GM12874 (cell line): ENCODE measurements around the gene CDC23.

Experiments used
- TF ChIP-seq, protein P1 (sequence below): IDR thresholded peaks from 2 replicates; pipeline ENCODE4 v1.5.1; 2011; ENCODE audit warnings: low read depth, mild to moderate bottlenecking, control low read depth, low read length, moderate library complexity; ENCODE audit not compliant: insufficient read depth

The CDC23 gene

DNA sequence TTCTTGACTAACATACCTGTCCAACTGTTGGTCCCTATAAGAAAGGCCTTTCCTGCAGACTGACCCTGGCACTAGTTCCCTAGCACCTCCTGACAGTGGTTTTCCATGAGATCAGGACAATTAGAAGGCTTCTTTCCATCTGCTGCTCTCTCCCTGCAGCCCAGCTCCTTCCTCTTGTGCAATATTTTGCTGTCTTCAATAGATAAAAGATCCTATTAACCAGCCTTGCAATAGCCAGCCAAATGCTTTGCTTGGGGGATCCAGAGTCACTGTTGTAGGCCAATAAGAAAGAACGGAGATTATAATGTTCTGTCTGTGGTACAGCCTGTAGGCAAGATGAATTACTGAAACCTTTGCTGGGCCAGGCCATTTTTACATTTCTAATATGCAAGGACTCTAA is 55.5 kb downstream of the CDC23 start:
- TF ChIP-seq, protein P1, sequence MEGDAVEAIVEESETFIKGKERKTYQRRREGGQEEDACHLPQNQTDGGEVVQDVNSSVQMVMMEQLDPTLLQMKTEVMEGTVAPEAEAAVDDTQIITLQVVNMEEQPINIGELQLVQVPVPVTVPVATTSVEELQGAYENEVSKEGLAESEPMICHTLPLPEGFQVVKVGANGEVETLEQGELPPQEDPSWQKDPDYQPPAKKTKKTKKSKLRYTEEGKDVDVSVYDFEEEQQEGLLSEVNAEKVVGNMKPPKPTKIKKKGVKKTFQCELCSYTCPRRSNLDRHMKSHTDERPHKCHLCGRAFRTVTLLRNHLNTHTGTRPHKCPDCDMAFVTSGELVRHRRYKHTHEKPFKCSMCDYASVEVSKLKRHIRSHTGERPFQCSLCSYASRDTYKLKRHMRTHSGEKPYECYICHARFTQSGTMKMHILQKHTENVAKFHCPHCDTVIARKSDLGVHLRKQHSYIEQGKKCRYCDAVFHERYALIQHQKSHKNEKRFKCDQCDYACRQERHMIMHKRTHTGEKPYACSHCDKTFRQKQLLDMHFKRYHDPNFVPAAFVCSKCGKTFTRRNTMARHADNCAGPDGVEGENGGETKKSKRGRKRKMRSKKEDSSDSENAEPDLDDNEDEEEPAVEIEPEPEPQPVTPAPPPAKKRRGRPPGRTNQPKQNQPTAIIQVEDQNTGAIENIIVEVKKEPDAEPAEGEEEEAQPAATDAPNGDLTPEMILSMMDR: no peak

DNA sequence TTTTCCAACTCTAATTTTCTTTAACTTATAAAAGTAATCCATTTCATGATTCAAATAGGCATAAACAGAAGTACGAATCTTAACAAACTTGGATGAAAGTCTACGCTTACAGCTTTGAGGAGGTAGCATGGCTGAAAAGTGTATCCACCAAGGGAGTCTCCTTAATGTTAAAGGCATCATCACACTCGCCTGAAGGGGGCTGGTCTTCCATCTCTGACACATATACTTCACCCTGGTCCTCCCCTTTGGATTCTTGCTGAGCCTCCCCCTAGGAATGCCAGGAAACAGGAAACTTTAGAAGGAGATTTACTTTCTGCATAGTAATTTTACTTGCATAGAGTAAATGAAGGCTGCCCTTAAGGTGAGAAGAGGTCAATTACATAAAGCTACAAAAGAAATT is 63.6 kb downstream of the CDC23 start:
- TF ChIP-seq, protein P1: no peak

DNA sequence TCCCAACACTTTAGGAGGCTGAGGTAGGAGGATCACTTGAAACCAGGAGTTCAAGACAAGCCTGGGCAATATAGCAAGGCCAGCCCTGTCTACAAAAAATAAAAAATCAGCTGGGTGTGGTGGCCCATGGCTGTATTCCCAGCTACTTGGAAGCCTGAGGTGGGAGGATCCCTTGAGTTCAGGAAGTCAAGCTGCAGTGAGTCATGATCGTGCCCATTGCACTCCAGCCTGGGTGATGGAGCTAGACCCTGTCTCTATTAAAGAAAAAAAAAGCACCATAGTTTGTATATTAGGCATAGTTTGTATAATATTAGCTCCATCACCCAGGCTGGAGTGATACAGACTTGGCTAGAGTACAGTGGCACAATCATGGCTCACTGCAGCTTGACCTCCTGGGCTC is 64.3 kb downstream of the CDC23 start:
- TF ChIP-seq, protein P1: no peak

DNA sequence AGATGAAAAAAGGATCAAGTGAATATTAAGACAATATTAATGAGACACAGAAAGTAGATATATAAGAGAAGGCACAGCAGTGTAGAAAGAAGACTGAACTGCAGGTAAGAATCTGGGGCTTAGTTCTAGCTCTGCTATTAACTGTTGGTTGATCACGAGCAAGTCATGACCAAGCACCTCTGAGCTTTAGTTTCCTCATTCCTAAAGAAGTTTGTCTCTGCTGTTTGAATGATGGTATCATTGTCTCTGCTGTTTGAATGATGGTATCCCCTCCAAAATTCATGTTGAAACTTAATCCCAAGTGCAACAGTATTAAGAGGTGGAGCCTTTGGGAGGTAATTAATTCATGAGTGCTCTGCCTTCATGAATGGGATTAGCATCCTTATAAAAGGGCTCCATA is 71.4 kb downstream of the CDC23 start:
- TF ChIP-seq, protein P1: no peak

DNA sequence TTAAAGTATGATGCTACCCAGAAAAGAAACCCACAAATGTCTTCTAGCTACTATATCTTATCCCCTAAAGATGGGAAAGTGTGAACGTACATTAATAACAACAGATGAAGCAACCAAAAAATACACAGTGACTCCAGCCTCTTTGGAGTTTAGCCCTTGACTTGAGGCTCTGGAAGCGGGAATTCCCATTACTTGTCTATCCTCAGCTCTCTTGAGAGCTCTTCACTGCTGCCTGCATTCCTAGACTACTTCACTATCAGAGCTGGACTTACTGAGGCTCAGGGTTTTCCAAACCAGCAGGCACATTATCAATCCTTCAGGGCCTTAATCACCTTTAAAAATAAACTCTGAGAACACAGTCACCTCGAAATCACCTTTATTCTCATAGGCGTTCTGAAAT is 72.9 kb downstream of the CDC23 start:
- TF ChIP-seq, protein P1: no peak

DNA sequence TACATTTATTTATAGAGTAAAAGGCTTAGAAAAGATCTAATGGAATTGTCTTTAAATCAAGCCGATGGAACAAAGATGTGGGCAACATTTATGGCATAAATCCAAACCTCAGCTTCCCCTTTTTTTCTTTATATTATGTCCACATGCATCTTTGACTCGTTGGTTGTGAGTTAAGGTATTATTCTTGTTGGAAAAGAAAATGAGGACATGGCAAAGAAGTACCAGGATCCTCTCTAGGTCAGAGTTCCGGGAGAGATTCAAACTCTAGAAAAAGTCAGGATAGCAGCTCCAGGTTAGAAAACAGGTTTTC is 73.4 kb downstream of the CDC23 start:
- TF ChIP-seq, protein P1: no peak

DNA sequence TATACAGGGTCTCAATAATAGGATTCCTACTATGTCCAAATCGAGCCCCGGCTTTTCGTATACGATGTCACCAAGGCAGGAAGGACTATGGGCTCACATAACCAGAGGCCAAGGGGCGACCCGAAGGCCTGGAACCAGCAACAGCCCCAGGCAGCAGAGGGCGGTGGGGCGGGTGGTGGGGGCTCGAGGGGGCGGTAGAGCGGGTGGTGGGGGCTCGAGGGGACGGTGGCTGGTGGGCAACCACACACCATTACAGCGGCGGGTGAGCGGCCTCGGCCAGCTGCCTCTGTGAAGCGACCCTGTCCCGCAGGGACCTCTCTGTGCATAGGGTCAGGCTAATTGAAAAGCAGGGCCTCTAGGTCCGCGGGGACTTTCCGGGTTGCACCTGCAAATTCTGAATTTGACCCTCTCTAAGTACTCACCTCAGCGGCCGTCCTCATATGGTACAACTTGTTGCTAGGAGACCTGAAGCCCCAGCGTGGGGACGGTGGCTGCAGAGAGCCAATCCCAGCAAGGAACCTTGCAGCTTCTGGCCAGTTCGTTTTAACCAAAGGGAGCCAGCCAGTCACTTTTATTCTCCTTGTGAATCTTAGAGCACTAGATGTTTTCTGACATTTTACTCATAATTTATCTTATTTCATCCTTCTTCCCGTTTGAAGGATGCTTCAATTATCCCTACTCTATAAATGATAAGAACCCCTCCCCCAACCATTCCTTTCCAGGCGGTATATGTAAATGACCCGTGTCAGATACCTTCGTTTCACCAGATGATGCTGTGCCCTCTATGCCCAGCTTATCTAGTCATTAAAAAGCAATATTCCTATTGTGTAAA is 74.0 kb downstream of the CDC23 start, which contains the start of gene NME5:
NME5 (minus strand) TSS at position 480 of the 832 bp plus-strand sequence. CDS start 648 bp downstream, outside the sequence.
- TF ChIP-seq, protein P1: no peak
